Fibroblast of the aortic adventitia (primary cell): ENCODE measurements around the gene FOXL2NB. TPM values are rescaled to one million over a fixed set of nuclear protein-coding genes. Genes with fewer than 3 reads are reported as not detected.

ENCODE experiments used
- DNase-seq: peaks from one replicate; pipeline ENCODE4 v3.0.0-alpha.2; 2010; ENCODE audit warnings: low read depth
- H3K4me3 ChIP-seq: 2 replicates; pipeline ENCODE4 v1.5.1; 2011; ENCODE audit warnings: low read depth, mild to moderate bottlenecking, control low read depth, low read length, moderate library complexity
- CTCF ChIP-seq: IDR thresholded peaks from 2 replicates; pipeline ENCODE4 v1.5.1; 2011; ENCODE audit warnings: mild to moderate bottlenecking, low read length, control low read depth, inconsistent platforms; ENCODE audit not compliant: insufficient read depth
- total RNA-seq: library from RNA; depleted of rRNA; stranded (reverse); fragments of >200 nt; gene quantifications from 2 replicates; pipeline ENCODE4 v1.2.3, GENCODE V29; 2012; ENCODE audit warnings: low replicate concordance

Gene FOXL2NB
- total RNA-seq, 1 donor, result not detected

GRCh38 chr3:138941259-138941885 is 5.6 kb upstream of the FOXL2NB start:
- peak; percentile 30 for DNase-seq
- no peak overlapping the region for H3K4me3 ChIP-seq
- peak; percentile 62 for TF ChIP-seq CTCF

- TF ChIP-seq CTCF, result no peak
- H3K4me3 ChIP-seq, result no peak overlapping the region
- no peak for DNase-seq
Measured at GRCh38 chr3:138942271-138942670, 4.7 kb upstream of the FOXL2NB start.

GRCh38 chr3:138942861-138943623 is 4.0 kb upstream of the FOXL2NB start:
- DNase-seq, result no peak
- TF ChIP-seq CTCF, result no peak
- no peak overlapping the region for H3K4me3 ChIP-seq

GRCh38 chr3:138943724-138944653 is 3.0 kb upstream of the FOXL2NB start:
- no peak overlapping the region for H3K4me3 ChIP-seq
- no peak for TF ChIP-seq CTCF
- DNase-seq, result peak; percentile 35

- no peak for DNase-seq
- H3K4me3 ChIP-seq, result no peak overlapping the region
- TF ChIP-seq CTCF, result no peak
Measured at GRCh38 chr3:138944654-138944928, 2.4 kb upstream of the FOXL2NB start.

- DNase-seq, result no peak
- no peak for TF ChIP-seq CTCF
- peak overlapping the region; percentile 10 for H3K4me3 ChIP-seq
Measured at GRCh38 chr3:138944929-138945708, 1.9 kb upstream of the FOXL2NB start.
